Liver (tissue), 9 donors: ENCODE results near the gene DCLK2. TPM values are rescaled to one million over a fixed set of nuclear protein-coding genes. Genes with fewer than 3 reads are reported as not detected.

Experiments
- DNase-seq: peaks from one replicate; pipeline ENCODE4 v3.0.0-alpha.2; 2017; ENCODE audit warnings: low spot score
- H3K27ac ChIP-seq, 2 donors: one replicate each; pipeline ENCODE4 v1.7.0; 2013; ENCODE audit warnings: inconsistent platforms in 2 of 2, low read length in 2 of 2, control low read depth in 1 of 2, low read depth in 1 of 2, mild to moderate bottlenecking in 1 of 2
- H3K27me3 ChIP-seq, 4 donors: one replicate each; pipeline versions ENCODE4 v1.6.1 to v1.7.0; 2013; ENCODE audit warnings: low read length in 3 of 4, inconsistent platforms in 1 of 4, mild to moderate bottlenecking in 1 of 4, moderate library complexity in 1 of 4; ENCODE audit not compliant: control insufficient read depth in 4 of 4, insufficient read depth in 4 of 4
- H3K36me3 ChIP-seq, 4 donors: one replicate each; pipeline versions ENCODE4 v1.6.1 to v1.7.0; 2013; ENCODE audit warnings: low read length in 3 of 4, mild to moderate bottlenecking in 3 of 4, low read depth in 1 of 4, moderate library complexity in 1 of 4; ENCODE audit not compliant: control insufficient read depth in 4 of 4, insufficient read depth in 3 of 4
- H3K4me1 ChIP-seq, 4 donors: one replicate each; pipeline versions ENCODE4 v1.6.1 to v1.7.0; 2013; ENCODE audit warnings: low read length in 3 of 4, mild to moderate bottlenecking in 3 of 4, moderate library complexity in 1 of 4; ENCODE audit not compliant: control insufficient read depth in 4 of 4, insufficient read depth in 4 of 4
- H3K4me3 ChIP-seq, 3 donors: one replicate each; pipeline versions ENCODE4 v1.6.1 to v1.7.0; 2013; ENCODE audit warnings: low read length in 3 of 3, control low read depth in 1 of 3, low read depth in 1 of 3, mild to moderate bottlenecking in 1 of 3
- H3K9ac ChIP-seq, 2 donors: one replicate each; pipeline ENCODE4 v1.7.0; 2013; ENCODE audit warnings: low read length in 2 of 2, mild to moderate bottlenecking in 2 of 2, moderate library complexity in 2 of 2, control low read depth in 1 of 2, low read depth in 1 of 2
- H3K9me3 ChIP-seq, 4 donors: one replicate each; pipeline versions ENCODE4 v1.6.1 to v1.7.0; 2013; ENCODE audit warnings: low read length in 3 of 4; ENCODE audit not compliant: control insufficient read depth in 4 of 4
- EGR1 ChIP-seq, 2 donors: IDR thresholded peaks; 2 replicates each; pipeline ENCODE4 v1.6.1; 2016 to 2018; ENCODE audit warnings: antibody characterized with exemption in 2 of 2, low read depth in 2 of 2
- FOXA1 ChIP-seq: IDR thresholded peaks from 2 replicates; pipeline ENCODE4 v1.6.1; 2016; ENCODE audit warnings: antibody characterized with exemption
- FOXA2 ChIP-seq: IDR thresholded peaks from 2 replicates; pipeline ENCODE4 v1.6.1; 2016; ENCODE audit warnings: antibody characterized with exemption
- GABPA ChIP-seq, 2 donors: IDR thresholded peaks in 1 of 2; conservative IDR thresholded peaks in 1 of 2; 2 replicates each; pipeline ENCODE4 v1.6.1; 2016; ENCODE audit warnings: antibody characterized with exemption in 2 of 2, mild to moderate bottlenecking in 1 of 2, moderate library complexity in 1 of 2
- HNF4A ChIP-seq, 2 donors: conservative IDR thresholded peaks; 2 replicates each; pipeline ENCODE4 v1.6.1; 2016; ENCODE audit warnings: antibody characterized with exemption in 2 of 2, mild to moderate bottlenecking in 2 of 2
- NR2F2 ChIP-seq: IDR thresholded peaks from 2 replicates; pipeline ENCODE4 v1.6.1; 2016; ENCODE audit warnings: antibody characterized with exemption
- RAD21 ChIP-seq, 2 donors: IDR thresholded peaks; 2 replicates each; pipeline ENCODE4 v1.6.1; 2016; ENCODE audit warnings: antibody characterized with exemption in 2 of 2, mild to moderate bottlenecking in 2 of 2
- RXRA ChIP-seq, 2 donors: IDR thresholded peaks; 2 replicates each; pipeline ENCODE4 v1.6.1; 2017 to 2018; ENCODE audit warnings: antibody characterized with exemption in 2 of 2, mild to moderate bottlenecking in 1 of 2
- SP1 ChIP-seq: IDR thresholded peaks from 2 replicates; pipeline ENCODE4 v1.6.1; 2018; ENCODE audit warnings: antibody characterized with exemption, mild to moderate bottlenecking
- TAF1 ChIP-seq: conservative IDR thresholded peaks from 2 replicates; pipeline ENCODE4 v1.6.1; 2016; ENCODE audit warnings: antibody characterized with exemption, mild to moderate bottlenecking
- YY1 ChIP-seq: IDR thresholded peaks from 2 replicates; pipeline ENCODE4 v1.6.1; 2016; ENCODE audit warnings: antibody characterized with exemption, mild to moderate bottlenecking
- WGBS: extraction: QIAGEN DNeasy Blood & Tissue Kit; methylation state at CpG from one replicate; pipeline ENCODE4 v1.1.7; 2013; 5-methylcytosine and 5-hydroxymethylcytosine counted together
- polyA plus RNA-seq, 2 donors: library from polyadenylated mRNA; stranded (reverse) in 1 of 2; unstranded in 1 of 2; fragments of 200-250 nt in 1 of 2; fragments of >200 nt in 1 of 2; fragmentation: Nextera tagmentation in 1 of 2; extraction: Ambion mirVana in 1 of 2; gene quantifications; one replicate each; pipeline versions ENCODE4 v1.2.1 to v1.2.3, GENCODE V29; 2013 to 2015
- total RNA-seq, 2 donors: library from RNA; depleted of rRNA; stranded (reverse); fragments of >200 nt; gene quantifications; one replicate each; pipeline ENCODE4 v1.2.3, GENCODE V29; 2014
- TF ChIP-seq, protein P1 (sequence below): IDR thresholded peaks from 2 replicates; pipeline ENCODE4 v1.6.1; 2016; ENCODE audit warnings: antibody characterized with exemption, mild to moderate bottlenecking
- TF ChIP-seq, protein P2 (sequence below): IDR thresholded peaks from 2 replicates; pipeline ENCODE4 v1.6.1; 2016; ENCODE audit warnings: antibody characterized with exemption
- donor health status: healthy.
- donor health status: healthy.
- donor health status: healthy.
- donor health status: healthy.
- donor health status: healthy.

DCLK2 gene
- total and polyA plus RNA-seq, 4 donors: 0.14 to 1.7 (median 0.50) TPM

DNA sequence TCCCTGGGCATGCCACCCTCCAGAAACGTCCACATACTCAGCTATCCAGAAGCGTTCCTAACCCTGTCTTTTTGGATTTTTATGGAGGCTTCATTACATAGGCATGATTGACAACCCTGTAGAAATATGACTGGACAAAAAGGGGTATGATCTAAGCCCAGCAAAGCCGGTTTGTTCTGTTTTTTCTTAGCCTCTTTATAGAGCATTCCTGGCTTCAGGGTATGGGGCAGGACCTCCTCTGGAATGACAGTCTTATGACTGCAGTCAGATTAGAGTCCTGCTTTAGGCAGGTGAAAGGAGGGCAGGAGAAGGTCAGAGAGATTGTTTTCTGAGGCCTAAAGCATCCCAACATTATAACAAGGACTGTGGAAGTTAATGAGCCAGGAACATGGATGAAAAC, 137.4 kb downstream of the DCLK2 start:
- Histone ChIP-seq H3K36me3 (no peaks in the 10 kb centered on the region), H3K4me3 (no peak overlapping the region), H3K27ac (no peak overlapping the region), H3K4me1 (no peaks in the 10 kb centered on the region), H3K9me3 (no peaks in the 10 kb centered on the region), H3K27me3 (no peaks in the 10 kb centered on the region), H3K9ac (no peak overlapping the region)
- TF ChIP-seq, protein P1, sequence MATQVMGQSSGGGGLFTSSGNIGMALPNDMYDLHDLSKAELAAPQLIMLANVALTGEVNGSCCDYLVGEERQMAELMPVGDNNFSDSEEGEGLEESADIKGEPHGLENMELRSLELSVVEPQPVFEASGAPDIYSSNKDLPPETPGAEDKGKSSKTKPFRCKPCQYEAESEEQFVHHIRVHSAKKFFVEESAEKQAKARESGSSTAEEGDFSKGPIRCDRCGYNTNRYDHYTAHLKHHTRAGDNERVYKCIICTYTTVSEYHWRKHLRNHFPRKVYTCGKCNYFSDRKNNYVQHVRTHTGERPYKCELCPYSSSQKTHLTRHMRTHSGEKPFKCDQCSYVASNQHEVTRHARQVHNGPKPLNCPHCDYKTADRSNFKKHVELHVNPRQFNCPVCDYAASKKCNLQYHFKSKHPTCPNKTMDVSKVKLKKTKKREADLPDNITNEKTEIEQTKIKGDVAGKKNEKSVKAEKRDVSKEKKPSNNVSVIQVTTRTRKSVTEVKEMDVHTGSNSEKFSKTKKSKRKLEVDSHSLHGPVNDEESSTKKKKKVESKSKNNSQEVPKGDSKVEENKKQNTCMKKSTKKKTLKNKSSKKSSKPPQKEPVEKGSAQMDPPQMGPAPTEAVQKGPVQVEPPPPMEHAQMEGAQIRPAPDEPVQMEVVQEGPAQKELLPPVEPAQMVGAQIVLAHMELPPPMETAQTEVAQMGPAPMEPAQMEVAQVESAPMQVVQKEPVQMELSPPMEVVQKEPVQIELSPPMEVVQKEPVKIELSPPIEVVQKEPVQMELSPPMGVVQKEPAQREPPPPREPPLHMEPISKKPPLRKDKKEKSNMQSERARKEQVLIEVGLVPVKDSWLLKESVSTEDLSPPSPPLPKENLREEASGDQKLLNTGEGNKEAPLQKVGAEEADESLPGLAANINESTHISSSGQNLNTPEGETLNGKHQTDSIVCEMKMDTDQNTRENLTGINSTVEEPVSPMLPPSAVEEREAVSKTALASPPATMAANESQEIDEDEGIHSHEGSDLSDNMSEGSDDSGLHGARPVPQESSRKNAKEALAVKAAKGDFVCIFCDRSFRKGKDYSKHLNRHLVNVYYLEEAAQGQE: no peak
- TF ChIP-seq TAF1 (no peak), RAD21 (IDR thresholded peaks at IDR 0.05) (no peak), YY1 (no peak), GABPA (IDR thresholded peaks at IDR 0.05 in 1 of 2, conservative IDR thresholded peaks at IDR 0.05 in 1 of 2) (no peak), SP1 (no peak)
- TF ChIP-seq, protein P2, sequence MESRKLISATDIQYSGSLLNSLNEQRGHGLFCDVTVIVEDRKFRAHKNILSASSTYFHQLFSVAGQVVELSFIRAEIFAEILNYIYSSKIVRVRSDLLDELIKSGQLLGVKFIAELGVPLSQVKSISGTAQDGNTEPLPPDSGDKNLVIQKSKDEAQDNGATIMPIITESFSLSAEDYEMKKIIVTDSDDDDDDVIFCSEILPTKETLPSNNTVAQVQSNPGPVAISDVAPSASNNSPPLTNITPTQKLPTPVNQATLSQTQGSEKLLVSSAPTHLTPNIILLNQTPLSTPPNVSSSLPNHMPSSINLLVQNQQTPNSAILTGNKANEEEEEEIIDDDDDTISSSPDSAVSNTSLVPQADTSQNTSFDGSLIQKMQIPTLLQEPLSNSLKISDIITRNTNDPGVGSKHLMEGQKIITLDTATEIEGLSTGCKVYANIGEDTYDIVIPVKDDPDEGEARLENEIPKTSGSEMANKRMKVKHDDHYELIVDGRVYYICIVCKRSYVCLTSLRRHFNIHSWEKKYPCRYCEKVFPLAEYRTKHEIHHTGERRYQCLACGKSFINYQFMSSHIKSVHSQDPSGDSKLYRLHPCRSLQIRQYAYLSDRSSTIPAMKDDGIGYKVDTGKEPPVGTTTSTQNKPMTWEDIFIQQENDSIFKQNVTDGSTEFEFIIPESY: no peak
- DNase-seq: no peak
- 86% methylated on average over 3 of the region's 3 CpGs for WGBS

DNA sequence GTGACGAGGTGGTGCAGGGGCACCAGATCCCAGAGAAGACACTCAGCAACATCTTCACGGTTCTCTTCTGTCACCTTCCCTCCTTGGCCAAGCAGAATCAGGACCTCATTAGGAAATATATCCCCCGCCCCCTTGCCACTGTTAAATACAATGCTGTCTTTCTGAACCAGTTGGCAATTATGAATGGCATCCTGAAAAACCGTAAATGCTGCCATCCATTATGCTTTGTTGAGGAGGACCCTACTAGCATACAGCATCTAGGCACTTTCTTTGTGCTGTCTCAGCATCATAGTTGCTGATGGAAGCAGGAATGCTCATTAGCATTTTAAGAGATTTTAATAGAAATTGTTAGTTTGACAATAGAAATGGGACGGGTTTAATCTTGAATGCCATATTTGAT, 138.5 kb downstream of the DCLK2 start:
- H3K9ac ChIP-seq: no peak overlapping the region
- H3K4me1 ChIP-seq: no peaks in the 10 kb centered on the region
- no peaks in the 10 kb centered on the region for H3K27me3 ChIP-seq
- H3K36me3 ChIP-seq: no peaks in the 10 kb centered on the region
- H3K9me3 ChIP-seq: no peaks in the 10 kb centered on the region
- no peak overlapping the region for H3K27ac ChIP-seq
- 91% methylated on average over 5 of the region's 5 CpGs for WGBS
- DNase-seq: no peak
- TF ChIP-seq RAD21 (IDR thresholded peaks at IDR 0.05) (no peak), EGR1 (IDR thresholded peaks at IDR 0.05; ENCODE audit: low read depth in 2 of 2) (no peak), FOXA2 (no peak), RXRA (IDR thresholded peaks at IDR 0.05) (no peak), FOXA1 (no peak), NR2F2 (no peak), HNF4A (conservative IDR thresholded peaks at IDR 0.05) (no peak)
- TF ChIP-seq, protein P1: no peak
- no peak overlapping the region for H3K4me3 ChIP-seq
